HAP-1 (cell line): ENCODE measurements around the gene PALD1.
A peak's percentile ranks its signal among the peaks of the same experiment; 100 is the strongest.
"Not testable (repeated sequence)": the region's sequence is repeated elsewhere in the genome, so short reads cannot be mapped to it uniquely, and the experiment has no call there.

Experiments
- DNase-seq, 2 experiments: peaks; one replicate each; pipeline ENCODE4 v3.0.0-alpha.2; 2016 to 2020; ENCODE audit warnings: low spot score in 2 of 2
- H3K27me3 ChIP-seq: fragments of 250-450 bp; sonication (Bioruptor Pico); 2 replicates; pipeline ENCODE4 v1.5.1; 2020; ENCODE audit warnings: low read depth, mild to moderate bottlenecking, moderate library complexity
- H3K36me3 ChIP-seq: fragments of 250-450 bp; sonication (Bioruptor Pico); replicated peaks from 2 replicates; pipeline ENCODE4 v1.5.1; 2020; ENCODE audit warnings: mild to moderate bottlenecking
- H3K4me1 ChIP-seq: fragments of 250-450 bp; sonication (Bioruptor Pico); 2 replicates; pipeline ENCODE4 v1.5.1; 2020; ENCODE audit warnings: mild to moderate bottlenecking
- H3K4me3 ChIP-seq: fragments of 250-450 bp; sonication (Bioruptor Pico); 2 replicates; pipeline ENCODE4 v1.5.1; 2020; ENCODE audit warnings: mild to moderate bottlenecking, moderate library complexity
- H3K9me3 ChIP-seq: fragments of 250-450 bp; sonication (Bioruptor Pico); 2 replicates; pipeline ENCODE4 v1.5.1; 2020; ENCODE audit warnings: mild to moderate bottlenecking, moderate library complexity
- in situ Hi-C: fragments of 300-500 bp; cut with MboI; formaldehyde crosslinking; loops from 3 replicates; pipeline ENCODE4 v1.14.3; 2020; ENCODE audit warnings: low sequenced_read_pairs, inconsistent platforms, mixed read lengths

PALD1 gene

DNA sequence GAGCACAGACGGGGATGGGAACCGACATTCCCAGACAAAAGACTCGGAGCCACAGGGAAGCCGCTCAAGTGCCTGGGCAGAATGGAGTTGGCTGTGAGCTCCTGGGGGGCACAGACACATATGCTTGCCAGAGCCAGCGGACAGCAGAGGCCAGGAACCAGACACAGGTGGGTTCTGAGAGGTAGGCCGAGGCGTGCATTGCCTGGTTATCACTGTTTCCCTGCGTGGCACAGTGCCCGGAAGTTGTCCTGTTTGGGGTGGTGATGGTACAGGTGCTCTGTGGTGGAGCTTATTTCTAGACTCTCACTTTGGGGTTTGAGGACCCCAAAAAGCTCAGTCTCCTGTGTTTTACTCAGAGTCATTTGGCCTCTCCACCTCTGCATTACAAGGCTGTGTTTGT is 2.5 kb downstream of the PALD1 start:
- H3K4me1 ChIP-seq: peaks cover 9% of the 10 kb centered on the region
- no peak for DNase-seq
- in situ Hi-C loops: no loop called here
- no peak overlapping the region for H3K4me3 ChIP-seq
- no peaks in the 10 kb centered on the region for H3K9me3 ChIP-seq
- peaks cover 10% of the 10 kb centered on the region for H3K36me3 ChIP-seq
- no peaks in the 10 kb centered on the region for H3K27me3 ChIP-seq

DNA sequence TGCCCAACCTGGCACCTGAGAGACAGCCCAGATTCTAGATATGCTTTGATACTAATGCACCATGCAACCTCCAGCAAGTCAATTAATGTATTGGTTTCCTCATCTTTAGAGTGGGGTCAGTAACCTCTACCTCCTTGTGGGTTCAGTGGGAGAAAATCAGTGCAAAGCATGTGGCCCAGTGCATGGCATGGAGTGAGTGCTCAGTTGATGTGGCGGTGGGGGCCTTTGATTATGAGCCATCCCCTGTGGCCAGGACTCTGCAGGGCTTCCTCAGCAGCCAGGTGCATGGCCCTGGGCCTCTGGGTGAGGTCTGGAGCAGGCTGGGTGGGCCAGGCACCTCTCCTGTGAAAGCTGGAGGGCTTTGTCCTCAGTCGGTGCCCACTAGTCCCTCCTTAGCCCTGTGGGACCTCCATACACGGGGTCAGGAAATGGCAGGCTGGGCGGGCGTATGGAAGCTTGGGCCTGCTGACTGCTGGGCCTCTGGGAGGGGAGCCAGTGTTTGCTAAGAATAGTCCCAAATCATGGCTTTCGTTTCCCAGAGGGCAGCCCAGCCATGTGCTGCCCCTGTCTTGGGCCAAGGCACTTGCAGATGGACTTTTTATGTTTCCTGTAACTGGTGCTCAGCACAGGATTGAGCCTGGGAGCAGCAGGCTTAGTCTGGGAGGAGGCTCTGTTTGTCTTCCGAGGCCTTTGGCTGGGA is 3.4 kb downstream of the PALD1 start:
- peaks cover 10% of the 10 kb centered on the region for H3K36me3 ChIP-seq
- H3K27me3 ChIP-seq: no peaks in the 10 kb centered on the region
- H3K9me3 ChIP-seq: no peaks in the 10 kb centered on the region
- no peak overlapping the region for H3K4me3 ChIP-seq
- no peak for DNase-seq
- in situ Hi-C loops: no loop called here
- peaks cover 9% of the 10 kb centered on the region for H3K4me1 ChIP-seq

DNA sequence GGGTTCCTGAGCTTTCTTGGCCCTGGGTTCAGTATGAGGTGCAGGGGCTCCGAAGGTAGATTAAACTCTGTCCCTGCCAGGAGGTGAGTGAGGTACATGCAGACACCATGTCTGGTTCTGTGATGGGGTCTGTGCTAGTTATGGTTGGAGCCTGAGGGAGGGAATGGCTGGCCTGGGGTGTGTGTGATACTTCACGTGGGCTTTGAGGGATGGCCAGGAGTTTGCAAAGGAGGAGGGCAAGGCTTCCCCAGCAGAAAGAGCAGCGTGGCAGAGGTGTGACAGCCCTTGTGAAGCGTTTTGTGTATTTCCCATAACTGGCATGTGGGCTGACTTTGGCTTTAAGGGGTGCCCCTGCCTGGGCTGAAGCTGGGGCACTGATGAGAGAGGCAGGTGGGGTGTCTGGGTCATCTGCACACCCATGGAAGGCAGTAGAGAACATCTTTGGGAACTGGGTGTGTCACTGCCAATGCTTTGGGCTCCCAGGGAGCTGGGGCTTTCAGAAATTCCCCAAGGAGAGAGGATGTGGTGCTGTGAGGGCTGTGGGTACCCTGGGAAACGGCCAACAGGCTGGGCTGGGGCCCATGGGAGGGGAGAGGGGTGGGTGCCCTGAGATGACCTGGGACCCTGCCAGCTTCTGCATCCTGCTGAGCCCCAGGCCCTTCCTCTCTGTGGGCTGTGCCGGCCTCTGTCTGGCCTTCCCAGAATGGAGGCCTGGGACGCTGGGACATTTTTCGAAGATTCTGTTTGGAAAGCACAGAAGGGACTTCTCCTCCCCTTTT is 4.6 kb downstream of the PALD1 start:
- Histone ChIP-seq H3K27me3 (no peaks in the 10 kb centered on the region), H3K4me1 (peaks cover 5% of the 10 kb centered on the region; the same call in 1 of the 2 replicates), H3K9me3 (no peaks in the 10 kb centered on the region), H3K36me3 (peaks cover 10% of the 10 kb centered on the region), H3K4me3 (no peak overlapping the region)
- no peak for DNase-seq
- in situ Hi-C loops: no loop called here

DNA sequence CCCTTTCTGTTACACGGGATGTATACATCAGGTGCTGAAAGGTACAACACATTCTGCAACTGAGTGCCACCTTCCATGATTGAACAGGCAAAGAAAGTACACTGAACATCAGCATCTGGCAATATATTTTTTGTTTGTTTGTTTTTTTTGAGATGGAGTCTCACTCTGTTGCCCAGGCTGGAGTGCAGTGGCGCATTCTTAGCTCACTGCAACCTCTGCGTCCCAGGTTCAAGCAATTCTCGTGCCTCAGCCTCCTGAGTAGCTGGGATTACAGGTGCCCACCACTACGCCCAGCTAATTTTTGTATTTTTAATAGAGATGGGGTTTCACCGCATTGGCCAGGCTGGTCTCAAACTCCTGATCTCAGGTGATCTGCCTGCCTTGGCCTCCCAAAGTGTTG is 5.3 kb downstream of the PALD1 start:
- in situ Hi-C loops, H3K36me3 ChIP-seq, DNase-seq, H3K27me3 ChIP-seq, H3K9me3 ChIP-seq, H3K4me3 ChIP-seq, H3K4me1 ChIP-seq: not testable (repeated sequence)

DNA sequence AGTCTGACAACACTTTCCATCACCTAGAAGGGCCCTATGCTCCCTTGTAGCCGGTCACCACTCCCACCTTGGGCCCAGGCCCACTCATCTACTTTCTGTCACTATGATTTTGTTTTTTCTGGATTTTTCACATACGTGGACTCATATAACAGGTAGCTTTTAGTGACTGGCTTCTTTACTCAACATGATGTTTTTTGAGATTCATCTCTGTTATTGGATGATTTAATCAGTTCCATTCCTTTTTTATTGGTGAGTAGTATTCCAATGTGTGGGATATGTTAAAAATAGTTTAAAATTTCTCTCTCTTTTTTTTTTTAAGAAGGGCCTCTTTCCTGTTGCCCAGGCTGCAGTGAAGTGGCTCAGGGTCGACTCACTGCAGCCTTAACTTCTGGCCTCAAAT is 9.3 kb downstream of the PALD1 start:
- in situ Hi-C loops: no loop called here
- no peaks in the 10 kb centered on the region for H3K4me1 ChIP-seq
- no peak overlapping the region for H3K4me3 ChIP-seq
- H3K36me3 ChIP-seq: peaks cover 8% of the 10 kb centered on the region
- no peak for DNase-seq
- H3K9me3 ChIP-seq: no peaks in the 10 kb centered on the region
- H3K27me3 ChIP-seq: no peaks in the 10 kb centered on the region

DNA sequence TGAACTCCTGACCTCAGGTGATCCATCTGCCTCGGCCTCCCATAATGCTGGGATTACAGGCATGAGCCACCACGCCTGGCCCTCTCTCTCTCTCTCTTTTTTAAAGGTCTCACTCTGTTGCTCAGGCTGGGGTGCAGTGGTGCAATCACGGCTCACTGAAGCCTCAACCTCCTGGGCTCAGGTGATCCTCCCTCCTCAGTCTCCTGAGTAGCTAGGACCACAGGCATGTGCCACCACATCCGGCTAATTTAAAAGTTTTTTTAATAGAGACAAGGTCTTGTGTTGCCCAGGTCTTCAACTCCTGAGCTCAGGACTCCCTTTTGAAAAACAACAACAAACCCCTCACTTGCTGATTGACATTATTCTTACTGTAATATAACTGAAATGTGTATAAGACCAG is 11.6 kb downstream of the PALD1 start:
- no peaks in the 10 kb centered on the region for H3K27me3 ChIP-seq
- no peak overlapping the region for H3K4me3 ChIP-seq
- in situ Hi-C loops: no loop called here
- peaks cover 4% of the 10 kb centered on the region; the same call in 1 of the 2 replicates for H3K36me3 ChIP-seq
- H3K4me1 ChIP-seq: peaks cover 4% of the 10 kb centered on the region
- no peaks in the 10 kb centered on the region for H3K9me3 ChIP-seq
- no peak for DNase-seq

DNA sequence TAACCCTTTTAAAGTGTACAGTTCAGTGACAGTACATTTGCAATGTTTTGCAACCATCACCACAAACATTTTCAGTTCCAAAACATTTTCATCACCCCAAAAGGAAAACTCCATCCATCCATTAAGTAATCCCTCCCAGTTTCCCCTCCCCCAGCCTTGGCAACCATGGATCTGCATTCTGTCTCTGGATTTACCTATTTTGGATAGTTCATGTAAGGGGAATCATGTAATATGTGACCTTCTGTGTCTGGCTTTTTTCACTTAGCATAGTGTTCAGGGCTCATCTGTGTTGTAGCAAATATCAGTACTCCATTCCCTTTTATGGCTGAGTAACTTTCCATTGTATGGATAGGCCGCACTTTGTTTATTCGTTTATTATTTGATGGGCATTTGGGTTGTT is 13.0 kb downstream of the PALD1 start:
- in situ Hi-C loops: no loop called here
- Histone ChIP-seq H3K4me3 (no peak overlapping the region), H3K4me1 (peaks cover 4% of the 10 kb centered on the region)

DNA sequence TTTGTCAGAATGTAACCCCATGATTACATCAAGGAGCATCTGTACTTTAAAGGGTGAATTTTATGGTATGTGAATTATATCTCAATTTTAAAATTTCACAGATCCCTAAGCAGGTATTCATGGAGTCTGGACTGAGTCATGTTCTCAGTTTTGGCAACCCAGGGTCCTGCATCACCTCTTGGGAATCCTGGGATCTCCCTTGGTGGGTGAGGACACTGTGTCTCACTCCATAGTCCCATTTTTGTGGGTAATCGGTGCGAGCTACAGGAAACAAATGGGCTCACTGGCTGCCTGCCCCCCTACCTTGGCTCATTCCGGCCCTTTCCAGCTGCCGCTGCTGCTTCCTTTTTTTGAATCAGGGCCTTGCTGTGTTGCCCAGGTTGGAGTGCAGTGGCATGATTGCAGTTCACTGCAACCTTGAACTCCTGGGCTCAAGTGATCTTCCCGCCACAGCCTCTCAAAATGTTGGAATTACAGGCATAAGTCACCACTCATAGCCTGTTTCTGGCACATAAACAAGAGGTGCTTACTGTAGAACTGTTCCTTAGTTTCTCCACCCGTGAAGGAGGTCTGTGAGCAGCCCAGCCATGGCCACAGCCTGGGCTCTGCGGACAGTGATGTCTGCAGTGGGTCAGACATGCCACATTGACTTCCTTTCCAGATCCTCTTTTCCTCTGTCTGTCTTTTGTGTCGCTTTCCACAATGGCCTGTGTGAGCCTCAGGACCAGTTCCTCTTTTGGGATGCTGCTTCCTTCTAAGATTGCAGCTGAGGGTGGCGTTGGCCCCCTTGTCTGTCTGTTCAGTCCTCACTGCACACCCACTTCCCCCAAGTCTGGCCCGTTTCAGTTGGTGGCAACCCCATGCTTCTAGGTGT is 14.5 kb downstream of the PALD1 start:
- H3K27me3 ChIP-seq: no peaks in the 10 kb centered on the region
- in situ Hi-C loops: no loop called here
- DNase-seq: no peak
- no peaks in the 10 kb centered on the region for H3K9me3 ChIP-seq
- H3K36me3 ChIP-seq: no peaks in the 10 kb centered on the region
- H3K4me3 ChIP-seq: no peak overlapping the region
- H3K4me1 ChIP-seq: peaks cover 4% of the 10 kb centered on the region

More for the DNA sequence above, 13.0 kb downstream of the PALD1 start:
- Histone ChIP-seq H3K27me3 (no peaks in the 10 kb centered on the region), H3K9me3 (no peaks in the 10 kb centered on the region), H3K36me3 (no peaks in the 10 kb centered on the region)
- DNase-seq: no peak

DNA sequence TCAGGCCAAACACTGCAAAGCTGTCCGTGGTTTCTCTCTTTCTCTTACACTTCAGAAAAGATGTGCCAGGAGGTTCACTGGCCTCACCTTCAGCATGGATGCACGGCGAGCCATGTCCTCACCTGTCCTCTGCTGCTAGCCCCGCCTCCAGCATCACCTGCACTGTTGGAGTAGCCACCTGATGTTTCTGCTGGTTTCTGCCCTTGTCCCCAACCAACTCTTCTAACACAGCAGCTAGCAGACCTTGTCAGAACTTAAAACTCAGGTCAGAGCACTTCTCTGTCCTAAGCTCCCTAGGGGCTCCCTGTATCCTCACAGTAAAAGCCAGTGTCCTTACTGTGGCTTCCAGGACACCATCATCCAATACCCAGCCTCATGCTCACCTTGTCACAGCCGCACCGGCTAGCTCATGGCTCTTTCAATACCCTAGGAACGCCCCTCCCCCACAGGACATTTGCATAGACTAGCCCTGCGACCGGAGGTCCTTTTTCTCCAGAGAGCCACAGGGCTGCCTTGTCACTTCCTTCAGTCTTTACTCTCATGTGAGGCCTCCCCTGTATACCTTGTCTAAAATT is 15.2 kb downstream of the PALD1 start:
- Histone ChIP-seq H3K4me3 (no peak overlapping the region), H3K27me3 (no peaks in the 10 kb centered on the region), H3K9me3 (no peaks in the 10 kb centered on the region), H3K36me3 (no peaks in the 10 kb centered on the region), H3K4me1 (peaks cover 4% of the 10 kb centered on the region)
- in situ Hi-C loops: no loop called here
- DNase-seq: peak in 1 of 2 experiments; percentile 80

DNA sequence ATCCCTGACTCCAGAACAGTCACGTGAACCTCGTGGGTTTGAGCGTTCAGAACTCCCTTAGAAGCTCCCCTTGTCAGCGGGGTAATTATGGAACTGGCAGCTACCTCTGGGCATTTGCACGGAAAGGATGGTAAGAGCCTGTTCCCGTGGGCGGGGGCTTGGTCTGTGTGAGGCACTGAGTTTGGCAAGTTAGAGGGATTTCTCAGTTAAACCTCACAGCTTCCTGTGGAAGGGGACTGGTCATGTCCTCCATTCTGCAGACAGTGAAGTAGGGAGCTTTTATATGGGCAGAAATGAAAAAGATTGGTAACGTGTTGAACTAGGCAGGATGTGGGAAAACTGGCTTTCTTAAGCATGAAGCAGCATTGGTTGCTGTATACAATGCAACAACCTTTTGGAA is 16.0 kb downstream of the PALD1 start:
- H3K9me3 ChIP-seq: no peaks in the 10 kb centered on the region
- DNase-seq: no peak
- no peaks in the 10 kb centered on the region for H3K27me3 ChIP-seq
- in situ Hi-C loops: no loop called here
- peaks cover 4% of the 10 kb centered on the region for H3K4me1 ChIP-seq
- H3K4me3 ChIP-seq: no peak overlapping the region
- H3K36me3 ChIP-seq: no peaks in the 10 kb centered on the region

DNA sequence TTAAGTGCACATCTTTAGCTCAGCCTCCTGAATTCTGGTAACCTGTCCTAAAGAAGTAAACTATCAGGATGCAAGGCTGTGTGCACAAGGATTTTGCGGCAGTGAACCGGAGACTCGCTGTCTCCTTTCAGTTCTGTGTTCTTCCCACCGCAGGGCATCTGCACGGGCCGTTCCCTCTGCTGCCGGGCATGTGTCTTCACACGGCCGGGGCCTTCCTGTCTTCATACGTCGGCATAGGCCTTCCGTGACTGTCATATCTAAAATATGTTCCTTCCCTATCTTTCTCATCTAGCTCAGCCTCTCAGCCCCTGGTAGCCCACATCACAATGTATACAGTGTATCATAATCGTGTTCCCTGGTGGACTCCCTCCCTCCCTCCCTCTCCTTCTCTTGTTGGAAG is 16.4 kb downstream of the PALD1 start:
- peaks cover 4% of the 10 kb centered on the region for H3K4me1 ChIP-seq
- no peak overlapping the region for H3K4me3 ChIP-seq
- H3K27me3 ChIP-seq: no peaks in the 10 kb centered on the region
- no peak for DNase-seq
- H3K9me3 ChIP-seq: no peaks in the 10 kb centered on the region
- no peaks in the 10 kb centered on the region for H3K36me3 ChIP-seq
- in situ Hi-C loops: no loop called here

DNA sequence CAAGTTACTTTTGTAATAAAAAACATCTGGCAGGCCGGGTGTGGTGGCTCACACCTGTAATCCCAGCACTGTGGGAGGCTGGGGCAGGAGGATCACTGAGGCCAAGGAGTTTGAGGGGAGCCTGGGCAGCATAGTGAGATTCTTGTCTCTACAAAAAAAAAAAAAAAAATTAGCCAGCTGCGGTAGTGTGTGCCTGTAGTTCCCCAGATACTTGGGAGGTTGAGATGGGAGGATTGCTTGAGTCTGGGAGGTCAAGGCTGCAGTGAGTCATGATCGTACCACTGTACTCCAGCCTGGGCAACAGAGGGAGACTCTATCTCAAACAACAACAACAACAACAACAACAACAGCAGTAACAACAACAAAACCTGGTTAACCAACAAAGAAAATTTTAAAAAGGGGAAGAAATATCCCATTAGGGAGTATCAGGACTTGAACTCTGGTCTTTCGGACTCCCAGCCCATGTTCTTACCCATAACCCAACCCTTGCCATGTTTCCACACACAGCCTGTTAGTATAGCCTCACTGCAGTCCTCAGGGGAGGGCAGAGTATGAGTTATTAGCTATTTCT is 17.2 kb downstream of the PALD1 start:
- in situ Hi-C loops: no loop called here
- Histone ChIP-seq H3K4me1 (peaks cover 4% of the 10 kb centered on the region), H3K27me3 (no peaks in the 10 kb centered on the region), H3K9me3 (no peaks in the 10 kb centered on the region), H3K4me3 (no peak overlapping the region), H3K36me3 (no peaks in the 10 kb centered on the region)
- DNase-seq: no peak

DNA sequence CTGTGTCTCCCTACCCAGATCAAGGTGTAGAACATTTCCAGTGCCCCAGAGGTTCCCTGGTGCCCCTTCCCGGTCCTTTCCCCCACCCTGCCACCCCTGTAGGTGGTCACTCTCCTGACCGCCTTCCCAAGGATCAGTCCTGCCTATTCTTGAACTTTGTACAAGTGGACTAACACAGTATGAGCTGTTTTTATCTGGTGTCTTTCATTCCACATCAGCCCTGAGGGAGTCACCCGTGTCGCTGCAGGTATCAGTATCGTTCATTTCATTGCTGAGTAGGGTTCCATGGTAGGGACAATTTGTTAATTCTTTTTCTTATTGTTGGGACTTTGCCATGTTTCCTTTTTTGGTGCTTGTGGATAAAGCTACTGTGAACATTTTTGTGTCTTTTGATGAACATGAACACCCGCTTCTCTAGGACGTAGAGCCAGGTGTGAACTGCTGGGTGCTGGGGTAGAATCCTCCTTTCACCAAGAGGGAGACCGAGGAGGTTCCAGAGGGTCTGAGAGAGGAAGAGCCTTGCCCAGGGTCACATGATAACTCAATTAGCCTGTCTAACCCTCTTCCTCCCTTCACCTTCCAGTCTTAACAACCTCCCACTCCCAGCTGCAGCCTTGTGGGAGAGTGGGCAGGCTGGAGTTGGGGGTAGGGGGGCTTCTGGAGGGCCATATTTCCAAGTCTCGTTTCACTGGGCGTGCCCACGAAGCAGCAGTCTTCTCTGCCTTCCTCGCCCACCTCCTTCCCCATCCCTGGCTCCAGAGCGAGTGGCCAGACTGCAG is 18.0 kb downstream of the PALD1 start:
- H3K9me3 ChIP-seq: no peaks in the 10 kb centered on the region
- H3K27me3 ChIP-seq: no peaks in the 10 kb centered on the region
- DNase-seq: no peak
- no peak overlapping the region for H3K4me3 ChIP-seq
- peaks cover 4% of the 10 kb centered on the region for H3K4me1 ChIP-seq
- in situ Hi-C loops: no loop called here
- no peaks in the 10 kb centered on the region for H3K36me3 ChIP-seq
